GDM1 (cell line): ENCODE data around the gene RABGEF1.
A peak's percentile ranks its signal among the peaks of the same experiment; 100 is the strongest.
"Not testable (repeated sequence)": the region's sequence is repeated elsewhere in the genome, so short reads cannot be mapped to it uniquely, and the experiment has no call there.

ENCODE experiments used
- DNase-seq: peaks from one replicate; lab custom pipeline; 2025; lab: John Stamatoyannopoulos, UW

Gene RABGEF1

DNA sequence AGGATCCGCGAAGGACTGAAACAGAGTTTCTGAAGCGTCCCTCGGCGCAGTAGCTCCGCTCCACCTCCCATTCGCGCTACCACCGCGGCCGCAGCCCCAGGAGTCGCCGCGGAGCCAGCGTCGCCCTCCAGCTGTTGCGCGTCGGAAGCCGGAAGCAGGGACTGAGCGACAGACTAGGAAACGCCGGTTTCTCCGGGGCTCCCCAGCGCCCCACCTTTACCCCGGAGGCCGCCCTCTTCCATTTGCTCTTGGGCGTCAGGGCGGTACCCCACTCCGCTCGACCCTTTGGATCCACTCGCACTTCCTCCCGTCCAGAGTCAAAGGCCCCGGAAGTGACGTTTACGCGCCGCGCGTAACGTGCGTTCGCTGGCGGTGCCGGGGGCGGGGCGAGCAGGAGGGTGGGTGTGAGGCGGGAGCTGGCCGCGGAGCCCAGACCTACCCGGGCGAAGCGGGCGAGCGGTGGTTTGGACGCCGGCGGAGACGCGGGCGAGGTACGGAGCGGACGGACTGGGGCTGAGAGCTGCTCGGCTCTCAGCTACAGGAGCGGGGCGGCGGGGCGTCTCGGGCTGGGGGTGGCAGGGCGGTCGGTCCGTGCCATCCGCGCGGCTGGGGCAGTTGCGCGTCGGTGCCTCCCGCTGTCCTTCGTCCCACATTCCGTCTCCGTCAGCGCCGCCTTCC lies at the start of gene RABGEF1:
Gene RABGEF1 (plus strand): TSS at position 432 of the 678 bp plus-strand sequence. CDS start 31,167 bp downstream, outside the sequence.
- DNase-seq = peak; percentile 88

DNA sequence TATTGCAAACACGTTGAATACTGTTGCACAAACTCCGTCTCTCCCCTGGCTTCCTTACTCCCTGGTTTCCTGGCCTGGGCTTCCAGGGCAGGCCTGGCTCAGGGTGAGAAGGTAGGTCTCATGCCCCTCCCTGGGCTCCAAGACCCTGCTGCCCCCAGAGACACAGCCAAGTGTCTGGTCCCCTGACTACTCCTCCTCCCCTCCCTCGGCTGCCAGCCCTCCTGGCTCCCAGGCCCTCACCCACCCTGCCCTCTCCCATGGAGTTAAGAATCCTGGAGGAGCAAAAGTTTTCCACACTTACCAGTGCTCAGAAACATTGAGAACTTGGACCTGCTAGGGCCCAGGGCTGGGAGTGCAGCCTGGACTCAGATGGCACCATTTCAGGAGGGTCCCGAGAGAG lies 47.2 kb upstream of the RABGEF1 start:
- no peak for DNase-seq

DNA sequence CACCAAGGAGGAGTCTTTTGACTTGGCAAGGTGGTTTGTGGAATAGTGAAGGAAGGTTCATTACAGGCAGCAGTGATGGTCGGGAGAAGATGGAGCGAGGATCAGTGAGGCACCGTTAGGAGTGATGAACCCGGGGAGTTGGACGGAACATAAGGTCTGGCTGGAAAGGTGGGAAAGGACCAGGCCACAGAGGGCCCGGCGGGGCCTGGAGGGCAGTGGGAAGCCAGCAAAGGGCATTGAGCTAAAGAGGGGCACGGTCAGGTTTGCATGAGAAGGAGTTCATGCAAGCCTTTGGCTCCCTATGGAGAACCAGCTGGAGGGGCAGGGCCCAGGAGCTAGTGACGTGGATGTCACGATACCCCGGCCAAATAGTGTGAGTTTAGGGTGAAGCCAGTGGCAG lies 46.2 kb upstream of the RABGEF1 start:
- no peak for DNase-seq

DNA sequence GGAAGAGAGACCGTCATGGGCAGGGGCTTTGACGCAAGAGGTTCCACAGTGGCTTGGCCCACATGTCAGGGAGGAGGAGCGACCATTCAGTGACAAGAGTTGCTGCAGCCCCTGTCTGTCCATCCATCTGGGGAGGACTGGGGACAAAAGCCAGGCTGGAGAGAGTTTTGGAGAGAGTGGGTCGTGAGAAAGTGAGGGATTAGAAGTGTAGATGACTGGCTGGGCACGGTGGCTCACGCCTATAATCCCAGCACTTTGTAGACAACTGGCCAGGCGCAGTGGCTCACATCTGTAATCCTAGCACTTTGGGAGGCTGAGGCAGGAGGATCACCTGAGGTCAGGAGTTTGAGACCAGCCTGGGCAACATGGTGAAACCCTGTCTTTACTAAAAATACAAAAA lies 45.1 kb upstream of the RABGEF1 start:
- not testable (repeated sequence) for DNase-seq

DNA sequence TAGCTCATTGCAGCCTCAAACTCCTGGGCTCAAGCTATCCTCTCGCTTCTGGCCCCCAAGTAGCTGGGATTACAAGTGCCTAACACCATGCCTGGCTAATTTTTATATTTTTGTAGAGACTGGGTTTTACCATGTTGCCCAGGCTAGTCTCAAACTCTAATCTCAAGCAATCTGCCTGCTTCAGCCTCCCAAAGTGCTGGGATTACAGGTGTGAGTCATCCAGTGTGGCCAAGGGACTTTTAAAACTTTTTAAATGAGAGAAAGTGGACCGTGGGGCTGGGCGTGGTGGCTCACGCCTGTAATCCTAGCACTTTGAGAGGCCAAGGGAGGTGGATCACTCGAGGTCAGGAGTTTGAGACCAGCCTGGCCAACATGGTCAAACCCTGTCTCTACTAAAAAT lies 44.4 kb upstream of the RABGEF1 start:
- not testable (repeated sequence) for DNase-seq

DNA sequence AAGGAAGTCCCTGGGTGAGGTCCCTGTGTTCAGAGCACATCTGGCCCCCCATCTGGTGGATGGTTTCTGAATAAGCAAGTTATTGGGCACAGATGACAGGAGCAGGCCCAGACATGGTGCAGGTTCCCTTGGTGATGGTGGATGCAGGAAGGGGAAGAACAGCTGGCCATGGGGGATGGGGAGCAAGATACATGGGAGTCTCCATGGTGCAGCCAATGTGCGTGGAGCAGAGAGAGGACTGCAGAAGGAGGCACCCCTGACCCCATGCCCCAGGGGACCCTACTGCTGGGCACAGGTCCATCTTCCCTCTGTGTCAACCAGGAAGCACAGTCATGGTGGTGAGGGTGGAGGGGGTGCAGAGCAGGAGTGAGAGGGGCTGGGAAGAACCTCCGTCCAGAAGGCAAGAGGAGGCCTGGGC lies 43.8 kb upstream of the RABGEF1 start:
- no peak for DNase-seq

DNA sequence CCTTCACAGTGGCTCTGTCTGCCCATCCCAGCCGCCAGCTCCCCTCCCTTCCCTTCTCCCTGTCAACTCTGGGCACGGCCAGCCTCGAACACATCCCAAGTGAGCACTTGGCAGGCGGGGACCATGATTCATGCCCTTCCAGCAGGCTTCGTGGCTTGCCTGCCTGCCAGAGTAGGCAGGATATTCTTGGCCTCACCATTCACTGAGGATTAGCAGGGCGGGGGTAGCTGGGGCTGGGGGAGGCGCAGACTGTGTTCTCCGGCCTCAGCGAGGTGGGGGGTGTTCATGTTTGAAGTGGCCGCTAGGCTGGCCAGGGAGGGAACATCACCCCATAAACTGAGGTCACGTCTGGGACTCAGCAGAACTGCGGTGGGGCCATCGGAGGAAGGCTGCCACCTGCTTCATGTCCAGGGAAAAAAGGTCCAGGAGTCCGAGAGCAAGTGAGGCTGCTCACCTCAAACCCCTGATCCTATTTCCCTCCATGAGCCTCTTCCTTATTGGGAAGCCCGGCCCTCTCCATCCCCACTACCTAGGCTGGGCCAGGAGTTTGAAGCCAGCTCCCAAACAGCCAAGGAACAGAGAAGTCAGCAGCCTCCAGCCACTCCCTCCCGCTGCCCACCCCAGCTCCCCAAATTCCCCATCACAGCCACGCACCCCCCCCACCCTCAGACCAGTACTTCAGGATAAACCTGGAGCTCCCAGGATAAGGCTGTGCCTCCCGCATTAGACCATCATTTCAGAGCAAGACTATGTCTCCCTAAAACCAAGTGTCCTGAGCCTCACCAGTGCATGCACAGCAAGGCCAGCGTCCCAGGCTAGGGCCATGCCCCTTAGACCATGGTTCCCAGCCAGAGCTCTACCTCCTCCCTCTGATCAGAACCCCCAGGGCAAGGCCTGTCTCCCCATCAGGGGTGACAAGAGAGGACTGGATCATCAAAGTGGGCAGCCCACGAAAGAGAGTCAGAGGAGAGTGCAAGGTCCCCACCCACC lies 42.8 kb upstream of the RABGEF1 start:
- DNase-seq = no peak

DNA sequence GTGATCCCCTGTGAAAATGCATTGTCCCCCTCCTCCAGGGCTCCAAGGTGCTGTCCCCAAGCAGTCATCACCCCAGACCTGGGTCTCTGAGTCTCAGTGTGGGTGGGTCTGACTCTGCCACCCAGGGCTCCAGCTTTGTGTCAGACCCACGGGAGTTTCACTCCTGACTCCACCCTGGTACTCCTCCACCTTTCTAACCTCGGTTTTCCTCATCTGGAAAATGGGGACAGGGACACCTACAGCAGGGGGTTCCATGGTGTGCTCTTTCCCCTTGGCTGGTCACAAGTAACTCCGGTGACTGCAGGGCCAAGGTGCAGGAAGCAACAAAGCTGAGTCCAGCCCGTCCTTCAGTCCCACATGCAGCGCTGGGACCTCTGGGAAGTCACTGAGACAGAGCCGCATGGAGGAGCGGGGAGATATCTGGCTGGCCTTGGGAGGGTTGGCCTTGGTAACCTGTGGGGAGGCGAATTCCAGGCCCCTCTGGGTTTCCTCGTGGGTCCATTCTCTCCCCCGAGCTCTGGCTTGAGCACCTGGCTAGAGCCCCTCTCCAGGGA lies 41.8 kb upstream of the RABGEF1 start:
- no peak for DNase-seq

DNA sequence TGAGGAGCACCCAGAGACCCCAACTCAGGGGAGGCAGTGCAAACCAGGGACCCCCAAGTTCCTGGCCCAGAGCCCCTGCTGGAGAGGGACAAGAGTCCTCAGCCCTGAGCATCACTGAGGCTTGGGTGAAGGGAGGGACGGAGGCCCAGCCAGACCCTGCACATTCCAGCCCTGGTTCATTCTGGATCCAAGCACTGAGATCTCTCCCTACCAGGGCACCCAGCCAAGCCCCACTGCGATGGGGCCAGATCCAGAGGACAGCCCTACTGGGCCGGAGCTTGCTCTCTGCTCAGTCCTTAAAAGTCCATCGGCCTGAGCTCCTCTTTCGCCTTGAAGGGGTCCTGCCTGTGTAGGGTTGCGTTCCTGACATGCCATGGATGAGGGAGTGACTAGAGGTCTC lies 40.5 kb upstream of the RABGEF1 start:
- no peak for DNase-seq

DNA sequence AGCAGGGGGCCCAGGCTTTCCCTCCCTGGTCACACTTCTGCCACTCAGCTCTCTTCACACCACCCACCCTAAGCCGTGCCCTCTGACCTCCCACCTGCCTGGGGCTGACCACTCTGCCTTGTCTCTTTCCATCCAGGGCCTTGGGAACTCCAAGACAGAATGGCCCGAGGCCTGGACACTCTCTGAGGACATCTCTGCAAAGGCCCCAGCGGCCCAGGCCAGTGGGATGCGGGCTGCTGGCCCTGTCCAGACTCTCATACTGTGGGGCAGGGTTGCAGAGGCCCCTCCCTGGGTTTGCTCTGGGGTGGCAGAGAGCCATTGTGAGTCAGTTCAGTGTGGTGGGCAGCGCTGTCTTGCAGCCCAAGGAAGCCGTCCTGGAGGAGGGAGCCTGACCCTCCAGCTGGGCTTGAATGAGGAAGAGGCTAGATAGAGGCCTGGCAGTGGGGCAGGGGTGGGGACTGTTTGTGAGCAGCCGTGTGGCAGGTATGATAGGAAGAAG lies 39.9 kb upstream of the RABGEF1 start:
- DNase-seq = no peak

DNA sequence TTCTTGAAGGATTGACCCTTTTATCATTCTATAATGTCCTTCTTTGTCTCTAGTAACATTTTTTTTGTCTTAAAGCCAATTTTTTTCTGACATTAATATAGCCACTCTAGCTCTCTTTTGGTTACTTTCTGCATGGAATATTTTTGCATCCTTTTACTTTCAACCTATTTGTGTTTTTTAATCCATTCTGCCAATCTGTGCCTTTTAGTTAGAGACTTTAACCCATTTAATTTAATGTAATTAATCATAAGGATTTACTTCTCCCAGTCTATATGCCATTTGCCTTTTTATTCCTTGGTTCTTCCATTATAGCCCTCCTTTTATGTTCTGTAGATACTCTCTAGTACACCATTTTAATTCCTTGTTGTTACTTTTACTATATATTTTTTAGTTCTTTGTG lies 32.7 kb upstream of the RABGEF1 start:
- DNase-seq = no peak

DNA sequence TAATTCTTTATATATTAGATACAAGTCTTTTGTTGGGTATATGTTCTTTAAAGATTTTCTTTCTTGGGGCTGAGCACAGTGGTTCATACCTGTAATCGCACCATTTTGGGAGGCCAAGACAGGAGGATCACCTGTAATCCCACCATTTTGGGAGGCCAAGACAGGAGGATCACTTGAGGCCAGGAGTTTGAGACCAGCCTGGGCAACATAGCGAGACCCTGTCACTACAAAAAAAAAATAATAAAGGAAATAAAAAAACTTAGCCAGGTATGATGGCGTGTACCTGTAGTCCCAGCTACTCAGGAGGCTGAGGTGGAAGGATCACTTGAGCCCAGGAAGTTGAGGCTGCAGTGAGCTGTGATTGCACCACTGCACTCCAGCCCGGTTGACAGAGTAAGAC lies 29.8 kb upstream of the RABGEF1 start:
- not testable (repeated sequence) for DNase-seq

DNA sequence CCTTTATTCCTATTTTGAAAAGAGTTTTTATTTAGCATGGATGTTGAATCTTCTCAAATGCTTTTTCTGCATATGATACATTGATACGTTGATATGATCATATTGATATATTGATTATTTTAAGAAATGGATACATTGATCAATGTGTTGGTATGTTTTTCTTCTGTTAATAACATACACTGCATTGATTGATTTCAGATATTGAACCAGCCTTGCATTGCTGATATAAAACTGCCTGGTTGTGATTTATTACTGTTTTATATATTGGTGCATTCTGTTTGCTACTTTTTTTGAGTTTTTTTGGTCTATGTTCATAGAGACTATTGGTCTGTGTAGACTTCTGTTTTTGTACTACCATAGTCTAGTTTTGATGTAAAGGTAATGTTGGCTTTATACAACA lies 26.8 kb upstream of the RABGEF1 start:
- no peak for DNase-seq

DNA sequence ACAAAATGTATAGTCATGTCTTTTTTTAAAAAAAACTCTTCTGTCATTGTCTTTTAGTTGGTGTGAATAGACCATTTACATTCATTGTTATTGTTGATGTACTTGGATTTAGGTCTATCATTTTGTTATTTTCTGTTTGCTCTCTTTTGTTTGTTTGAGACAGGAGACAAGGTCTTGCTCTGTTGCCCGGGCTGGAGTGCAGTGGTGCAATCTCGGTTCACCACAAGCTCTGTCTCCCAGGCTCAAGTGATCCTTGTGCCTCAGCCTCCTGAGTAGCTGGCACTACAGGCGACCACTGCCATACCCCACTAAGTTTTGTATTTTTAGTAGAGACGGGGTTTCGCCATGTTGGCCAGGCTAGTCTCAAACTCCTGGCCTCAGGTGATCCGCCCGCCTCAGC lies 23.9 kb upstream of the RABGEF1 start:
- not testable (repeated sequence) for DNase-seq

DNA sequence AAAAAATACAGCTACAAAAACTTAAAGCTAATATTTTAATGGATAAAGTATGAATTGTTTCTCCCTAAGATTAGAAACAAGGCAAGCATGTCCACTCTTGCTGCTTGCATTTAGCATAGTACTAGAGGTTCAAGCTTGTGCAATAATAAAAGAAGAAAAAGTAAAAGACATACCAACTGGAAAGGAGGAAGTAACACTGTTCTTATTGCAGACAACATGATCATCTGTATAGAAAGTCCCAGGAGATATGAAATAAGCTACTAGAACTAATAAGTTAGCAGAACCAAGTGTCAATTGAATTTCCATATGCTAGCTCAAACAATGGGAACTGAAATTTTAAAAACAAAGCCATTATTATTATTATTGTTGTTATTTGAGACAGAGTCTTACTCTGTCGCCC lies 20.0 kb upstream of the RABGEF1 start:
- DNase-seq = no peak

DNA sequence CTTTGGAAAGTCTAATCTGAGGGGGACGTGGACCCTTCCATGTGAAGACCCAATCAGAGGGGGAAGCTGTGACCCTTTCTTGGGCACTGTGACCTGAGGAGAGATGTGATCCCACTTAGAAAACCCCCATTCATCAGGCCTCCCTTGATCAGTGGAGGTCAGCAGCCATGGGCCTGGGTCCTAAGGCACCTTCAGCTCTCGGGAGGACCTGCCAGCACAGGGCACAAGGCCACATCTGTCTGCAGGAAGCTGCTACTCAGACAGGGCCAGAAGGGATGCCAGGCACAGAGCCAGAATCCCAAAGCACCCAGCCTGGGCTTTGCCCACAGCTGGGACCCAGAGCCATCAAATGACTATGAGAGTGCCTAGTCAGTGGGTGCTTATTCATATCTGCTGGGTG lies 14.7 kb upstream of the RABGEF1 start:
- DNase-seq = no peak

DNA sequence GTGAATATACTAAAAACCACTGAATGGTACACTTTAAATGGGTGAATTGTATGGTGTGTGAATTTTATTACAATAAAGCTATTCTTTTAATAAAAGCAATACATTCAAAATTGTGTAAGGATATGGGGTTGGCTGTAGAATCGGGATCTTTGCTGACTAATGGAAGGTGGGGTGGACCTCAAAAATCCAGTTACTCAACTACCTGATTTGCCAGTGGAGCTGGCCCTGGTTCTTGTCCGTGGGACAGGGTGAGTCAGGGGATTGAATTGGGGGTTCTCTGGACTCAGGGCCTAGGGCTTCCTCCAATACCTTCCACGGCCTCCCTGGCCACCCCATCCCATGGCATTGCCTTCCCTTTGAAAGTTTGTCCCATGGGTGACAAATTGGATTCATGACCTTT lies 13.5 kb upstream of the RABGEF1 start:
- no peak for DNase-seq

DNA sequence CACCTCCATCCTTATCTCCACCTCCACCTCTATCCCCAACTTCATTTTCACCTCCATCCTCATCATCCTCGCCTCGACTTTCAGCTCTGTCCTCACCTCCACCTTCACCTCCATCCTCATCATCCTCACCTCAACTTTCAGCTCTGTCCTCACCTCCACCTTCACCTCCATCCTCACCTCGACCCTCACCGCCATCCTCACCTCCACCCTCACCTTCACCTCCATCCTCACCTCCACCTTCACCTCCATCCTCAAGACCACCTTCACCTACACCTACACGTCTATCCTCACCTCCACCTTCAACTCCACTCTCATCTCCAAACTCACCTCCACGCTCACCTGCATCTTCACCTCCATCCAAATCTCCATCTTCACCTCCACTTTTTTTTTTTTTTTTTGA lies 12.0 kb upstream of the RABGEF1 start:
- DNase-seq = no peak

DNA sequence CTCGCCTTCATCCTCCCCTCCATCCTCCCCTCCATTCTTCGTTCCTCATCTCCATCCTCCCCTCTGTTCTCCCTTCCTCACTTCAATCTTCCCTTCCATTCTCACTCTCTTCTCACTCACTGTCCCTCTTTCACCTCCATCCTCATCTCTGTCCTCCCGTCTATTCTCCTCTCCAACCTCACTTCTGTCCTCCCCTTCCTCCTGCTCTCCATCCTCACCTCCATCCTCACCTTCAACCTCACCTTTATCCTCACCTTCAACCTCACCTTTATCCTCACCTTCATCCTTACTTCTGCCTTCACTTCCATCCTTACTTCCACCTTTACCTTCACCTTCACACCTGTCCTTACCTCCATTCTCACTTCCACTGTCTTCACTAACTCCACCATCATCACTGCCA lies 11.3 kb upstream of the RABGEF1 start:
- no peak for DNase-seq

DNA sequence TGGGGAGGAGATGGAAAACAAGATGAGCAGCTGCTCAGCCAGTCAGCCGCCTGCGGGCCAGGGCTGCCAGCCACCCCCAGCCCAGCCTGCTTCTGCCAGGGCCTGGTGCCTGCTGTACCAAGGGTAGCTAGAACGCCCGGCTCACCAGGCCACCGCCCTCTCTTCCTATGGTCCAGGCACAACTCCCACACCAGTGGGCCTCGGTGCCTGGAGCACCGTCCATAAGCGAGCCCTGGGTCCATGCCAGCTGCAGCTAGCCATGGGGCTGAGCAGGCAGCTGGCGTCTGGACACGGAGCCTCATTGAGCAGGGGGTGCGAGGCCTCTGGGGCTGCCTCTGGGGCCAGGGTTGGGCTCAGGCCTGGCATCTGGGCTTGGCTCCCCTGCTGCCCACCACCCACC lies 8.5 kb upstream of the RABGEF1 start:
- DNase-seq = no peak

DNA sequence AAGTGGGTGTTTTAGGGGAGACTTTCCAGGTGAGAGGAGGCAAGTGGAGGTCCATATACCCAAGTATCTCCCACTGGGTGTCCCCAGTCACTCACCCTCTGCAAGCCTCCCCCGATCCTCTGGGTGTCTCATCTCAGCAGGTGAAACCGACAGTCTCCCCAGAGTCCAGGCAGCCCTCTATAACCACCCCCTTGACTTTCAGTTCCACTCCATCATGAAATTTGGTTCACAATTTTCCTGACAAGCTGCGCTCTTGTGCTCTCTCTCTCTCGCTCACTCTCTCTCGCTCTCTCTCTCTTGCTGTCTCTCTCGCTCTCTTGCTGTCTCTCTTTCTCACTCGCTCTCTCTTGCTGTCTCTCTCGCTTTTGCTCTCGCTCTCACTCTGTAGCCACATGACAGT lies 8.1 kb upstream of the RABGEF1 start:
- DNase-seq = no peak

DNA sequence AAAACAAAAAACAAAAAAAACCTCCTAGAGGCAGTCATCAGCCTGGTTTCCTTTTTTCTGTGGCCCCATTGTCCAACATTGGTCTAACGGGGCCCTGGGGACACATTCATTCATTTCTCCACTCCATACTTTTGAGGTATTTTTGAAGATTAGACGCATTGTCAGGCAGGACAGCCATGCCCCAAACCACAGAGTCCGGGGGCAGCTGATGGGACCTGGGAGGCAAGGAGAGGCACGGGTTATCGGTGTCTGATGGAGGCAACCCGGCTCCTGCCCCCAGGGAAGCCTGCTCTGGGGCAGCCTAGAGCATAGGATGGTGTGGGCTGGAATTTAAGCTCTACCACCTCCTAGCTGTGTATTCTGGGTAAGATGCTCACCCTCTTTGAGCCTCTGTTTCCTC lies 6.5 kb upstream of the RABGEF1 start:
- DNase-seq = no peak

DNA sequence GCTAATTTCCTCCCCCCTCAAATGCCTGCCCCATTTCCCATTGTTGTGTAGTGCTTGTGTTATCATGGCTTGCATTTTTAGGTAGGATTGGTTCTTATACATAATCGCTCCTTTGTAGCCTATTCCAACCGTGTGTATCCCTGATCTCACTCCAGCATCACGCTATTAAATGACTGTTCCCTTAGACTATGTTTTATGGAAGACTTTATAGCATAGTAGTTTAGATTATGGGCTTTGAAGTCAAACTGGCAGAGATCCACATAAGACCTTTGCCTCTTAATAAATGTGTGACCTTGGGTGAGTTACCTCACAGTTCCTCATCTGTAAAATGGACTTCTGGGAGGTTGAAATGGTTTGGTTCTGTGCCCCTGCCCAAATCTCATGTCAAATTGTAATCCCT lies 5.4 kb upstream of the RABGEF1 start:
- no peak for DNase-seq
